HS-27A (cell line): ENCODE data around the gene ELANE.

ENCODE experiments used
- DNase-seq: peaks from one replicate; pipeline ENCODE4 v3.0.0-alpha.2; 2012; ENCODE audit warnings: low read depth, missing footprints

Gene ELANE

GRCh38 chr19:852136-853013, at the start of gene ELANE:
TSS of gene ELANE (plus strand) at chr19:852303. CDS start at chr19:852329, 26 bp downstream.
- no peak for DNase-seq

DNA sequence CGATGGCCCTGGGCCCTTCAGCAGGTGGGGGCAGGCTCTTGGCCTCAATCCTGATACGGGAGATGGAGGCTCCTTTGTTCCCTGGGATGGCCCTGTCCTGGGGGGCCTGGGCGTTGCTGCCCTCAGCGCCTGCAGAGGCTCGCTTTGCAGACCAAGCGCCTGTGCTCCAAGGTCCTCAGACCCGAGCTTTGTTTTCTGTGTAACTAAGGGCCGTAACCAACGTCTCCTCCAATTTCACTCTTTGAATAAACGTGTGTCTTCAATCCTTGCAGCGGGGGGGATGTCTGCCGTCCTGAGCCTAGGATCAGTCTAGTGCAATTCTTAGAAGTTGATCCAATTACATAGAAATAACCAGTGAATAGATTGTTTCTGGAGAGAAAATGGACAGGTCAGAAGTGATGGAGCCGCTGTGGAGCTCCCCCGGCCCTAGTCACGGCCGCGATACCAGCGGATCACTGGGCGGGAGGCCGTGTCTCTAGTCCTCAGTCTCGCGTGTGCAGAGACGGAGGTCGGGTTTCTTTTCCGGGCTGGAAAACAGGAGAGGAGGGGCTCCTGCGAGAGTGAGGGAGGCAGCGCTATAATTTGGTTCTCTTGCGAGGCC, 49.5 kb upstream of the ELANE start:
- DNase-seq, result no peak

DNA sequence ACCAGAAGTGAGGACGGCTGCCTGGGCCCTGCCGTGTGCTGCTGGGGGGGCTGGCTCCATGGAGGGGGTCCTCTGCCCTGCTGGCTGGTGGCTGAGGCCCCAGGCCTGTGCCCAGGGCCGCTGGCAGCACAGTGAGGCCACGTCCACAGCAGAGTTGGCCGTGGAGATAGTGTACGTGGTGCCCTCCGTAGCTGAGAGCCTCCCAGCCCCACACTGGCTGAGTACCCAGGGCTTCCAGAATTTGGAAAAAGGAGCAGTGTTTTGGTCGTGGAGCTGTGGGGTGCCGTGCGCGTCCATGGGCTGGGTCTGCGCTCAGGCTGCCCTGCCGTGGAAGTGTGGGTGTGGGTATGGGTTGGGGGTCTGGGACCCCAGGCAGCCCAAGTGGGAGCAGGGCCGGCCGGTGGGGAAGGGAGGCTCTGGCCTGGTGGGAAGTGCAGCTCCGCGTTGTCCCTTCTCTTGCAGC, 49.0 kb upstream of the ELANE start:
- DNase-seq, result no peak

DNA sequence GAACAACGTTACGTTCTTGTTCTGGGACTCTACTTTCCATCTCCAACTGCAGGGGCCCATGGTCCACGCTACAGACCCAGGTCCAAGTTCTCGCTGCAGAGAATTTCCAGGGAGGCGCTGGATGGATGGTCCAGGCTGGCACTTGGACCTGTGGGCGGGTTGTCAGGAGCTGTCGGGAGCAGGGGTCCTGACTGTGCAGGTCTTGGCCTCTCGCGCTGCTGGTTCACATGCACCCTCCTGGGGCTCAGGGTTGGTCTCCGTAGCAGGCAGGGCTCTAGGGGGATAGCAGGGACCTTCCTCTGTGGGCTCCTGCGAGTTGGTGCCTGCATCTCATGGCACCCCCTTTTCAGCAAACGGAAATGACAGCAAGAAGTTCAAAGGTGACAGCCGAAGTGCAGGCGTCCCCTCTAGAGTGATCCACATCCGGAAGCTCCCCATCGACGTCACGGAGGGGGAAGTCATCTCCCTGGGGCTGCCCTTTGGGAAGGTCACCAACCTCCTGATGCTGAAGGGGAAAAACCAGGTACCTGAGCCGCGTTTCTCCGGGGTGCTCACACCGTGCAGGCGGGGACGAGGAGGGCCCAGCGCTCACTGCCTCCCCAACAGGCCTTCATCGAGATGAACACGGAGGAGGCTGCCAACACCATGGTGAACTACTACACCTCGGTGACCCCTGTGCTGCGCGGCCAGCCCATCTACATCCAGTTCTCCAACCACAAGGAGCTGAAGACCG, 48.3 kb upstream of the ELANE start:
- DNase-seq, result no peak

DNA sequence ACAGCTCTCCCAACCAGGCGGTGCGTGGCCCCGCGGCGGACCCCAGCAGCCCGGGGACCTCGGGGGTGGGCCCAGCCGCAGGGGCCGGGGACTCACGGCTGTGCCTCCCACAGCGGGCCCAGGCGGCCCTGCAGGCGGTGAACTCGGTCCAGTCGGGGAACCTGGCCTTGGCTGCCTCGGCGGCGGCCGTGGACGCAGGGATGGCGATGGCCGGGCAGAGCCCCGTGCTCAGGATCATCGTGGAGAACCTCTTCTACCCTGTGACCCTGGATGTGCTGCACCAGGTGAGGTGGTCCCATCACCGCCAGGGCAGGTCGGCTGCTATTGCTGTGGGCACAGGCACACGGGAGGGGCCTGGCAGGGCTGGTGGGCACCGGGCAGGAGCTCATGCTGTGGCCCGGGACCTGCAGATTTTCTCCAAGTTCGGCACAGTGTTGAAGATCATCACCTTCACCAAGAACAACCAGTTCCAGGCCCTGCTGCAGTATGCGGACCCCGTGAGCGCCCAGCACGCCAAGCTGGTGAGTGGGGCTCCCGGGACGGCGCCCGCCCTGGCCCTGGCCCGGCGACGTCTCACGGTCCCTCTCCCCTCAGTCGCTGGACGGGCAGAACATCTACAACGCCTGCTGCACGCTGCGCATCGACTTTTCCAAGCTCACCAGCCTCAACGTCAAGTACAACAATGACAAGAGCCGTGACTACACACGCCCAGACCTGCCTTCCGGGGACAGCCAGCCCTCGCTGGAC, 47.5 kb upstream of the ELANE start:
- DNase-seq, result no peak

GRCh38 chr19:805166-805551, 46.9 kb upstream of the ELANE start:
- no peak for DNase-seq

DNA sequence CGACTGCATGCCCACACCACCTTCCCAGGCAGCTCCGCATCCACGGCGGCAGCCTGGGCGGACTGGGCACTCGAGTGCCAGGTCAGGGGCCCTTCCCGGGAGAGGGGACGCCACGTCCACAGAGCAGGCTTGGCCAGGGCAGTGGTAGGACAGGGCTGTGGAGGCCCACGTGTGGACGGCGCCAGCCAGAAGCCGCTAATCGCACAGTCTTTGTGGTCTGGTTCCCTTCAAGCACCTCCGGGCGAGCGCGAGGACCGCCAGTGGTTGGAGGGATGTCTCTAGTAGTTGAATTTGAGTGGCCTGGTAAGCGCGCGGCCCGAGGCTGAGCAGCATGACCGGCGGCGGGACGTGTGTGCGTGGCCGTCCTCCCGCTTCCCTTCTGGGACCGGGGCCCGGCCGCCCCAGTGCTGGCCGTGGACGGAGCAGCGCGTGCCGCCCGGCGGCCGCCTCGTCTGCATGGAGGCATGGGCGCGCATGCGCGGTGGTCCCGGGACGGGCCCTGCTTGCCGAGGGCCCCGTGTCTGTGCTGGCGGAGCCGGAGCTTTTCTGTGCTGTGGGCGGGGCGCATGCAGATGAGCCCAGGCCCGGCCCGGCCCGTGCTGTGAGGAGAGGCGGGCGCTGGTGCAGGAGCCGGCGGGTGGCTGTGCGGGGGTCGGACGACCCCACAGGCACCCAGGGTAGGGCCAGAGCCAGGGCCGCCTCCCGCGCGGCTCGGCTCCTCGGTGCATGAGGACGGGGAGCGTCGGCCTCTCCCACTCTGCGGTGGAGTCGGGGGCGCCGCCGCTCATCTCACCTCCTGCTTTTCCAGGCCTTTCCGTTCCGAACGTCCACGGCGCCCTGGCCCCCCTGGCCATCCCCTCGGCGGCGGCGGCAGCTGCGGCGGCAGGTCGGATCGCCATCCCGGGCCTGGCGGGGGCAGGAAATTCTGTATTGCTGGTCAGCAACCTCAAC, 46.2 kb upstream of the ELANE start:
- no peak for DNase-seq

DNA sequence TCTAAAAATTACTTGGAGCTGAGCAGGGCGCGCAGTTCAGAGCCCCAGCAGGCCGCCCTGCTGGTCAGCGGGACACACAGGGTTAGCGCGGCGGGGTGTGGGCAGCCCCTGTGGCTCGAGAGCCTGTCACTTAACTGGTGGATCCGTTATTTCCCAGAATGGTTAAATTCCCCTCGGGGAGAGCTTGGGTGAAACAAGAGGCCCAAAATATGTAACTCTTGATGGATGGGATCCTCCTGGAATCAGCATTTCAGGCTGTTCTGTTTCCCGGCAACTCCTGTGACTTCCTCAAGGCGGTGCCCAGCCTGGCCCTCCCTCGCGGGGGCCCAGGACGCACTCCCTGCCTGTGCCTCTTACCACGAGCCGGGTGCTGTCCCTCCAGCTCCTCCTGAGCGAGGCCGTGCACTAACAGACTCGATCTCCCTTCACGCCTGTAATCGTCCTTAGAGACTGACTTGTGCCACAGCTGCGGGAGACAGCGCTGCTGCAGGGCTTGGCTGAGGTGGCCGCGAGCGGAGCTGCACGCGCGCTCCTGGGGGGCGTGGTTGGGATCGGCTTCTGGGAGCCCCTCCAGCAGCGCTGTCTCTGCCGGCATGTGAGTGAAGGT, 45.2 kb upstream of the ELANE start:
- DNase-seq, result no peak

DNA sequence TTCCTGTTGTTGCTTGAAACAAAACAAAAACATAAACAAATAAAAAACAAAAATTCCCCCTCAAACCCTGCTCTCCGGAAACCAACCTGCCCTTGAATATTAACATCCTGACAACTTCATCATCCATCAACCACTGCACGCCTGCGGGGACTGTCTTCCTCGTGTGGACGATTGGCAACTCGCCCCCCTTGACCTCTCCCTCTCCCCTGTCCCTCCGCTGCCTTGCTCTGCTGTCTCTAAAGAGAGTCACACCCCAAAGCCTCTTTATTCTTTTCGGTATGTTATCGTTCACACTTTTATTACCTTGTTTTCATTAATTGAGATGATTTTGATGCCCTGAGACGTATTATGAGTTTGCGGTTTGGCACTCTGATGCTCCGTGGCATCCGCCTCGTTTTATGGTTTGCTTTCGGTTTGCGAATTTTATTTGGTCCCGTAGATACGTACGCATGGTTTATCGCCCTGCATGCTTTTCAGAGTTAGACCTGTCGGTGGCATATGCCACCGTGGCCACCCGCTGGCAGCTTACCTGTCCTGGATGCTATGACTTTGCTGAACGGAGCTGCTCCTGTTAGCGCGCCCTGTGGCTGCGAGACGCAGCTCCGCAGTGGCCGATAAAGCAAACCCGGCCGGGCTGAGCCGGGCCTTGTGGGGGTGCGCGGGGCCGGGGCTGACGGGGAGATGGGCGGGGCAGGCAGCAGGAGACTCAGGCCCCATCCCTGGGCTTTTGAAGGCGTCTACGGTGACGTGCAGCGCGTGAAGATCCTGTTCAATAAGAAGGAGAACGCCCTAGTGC, 44.3 kb upstream of the ELANE start:
- DNase-seq, result no peak

DNA sequence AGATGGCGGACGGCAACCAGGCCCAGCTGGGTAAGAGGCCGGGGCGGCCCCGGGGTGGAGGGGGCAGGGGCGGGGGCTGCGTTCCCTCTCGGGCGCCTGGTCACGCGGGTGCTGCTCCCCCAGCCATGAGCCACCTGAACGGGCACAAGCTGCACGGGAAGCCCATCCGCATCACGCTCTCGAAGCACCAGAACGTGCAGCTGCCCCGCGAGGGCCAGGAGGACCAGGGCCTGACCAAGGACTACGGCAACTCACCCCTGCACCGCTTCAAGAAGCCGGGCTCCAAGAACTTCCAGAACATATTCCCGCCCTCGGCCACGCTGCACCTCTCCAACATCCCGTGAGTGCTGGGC, 43.7 kb upstream of the ELANE start:
- DNase-seq, result no peak

DNA sequence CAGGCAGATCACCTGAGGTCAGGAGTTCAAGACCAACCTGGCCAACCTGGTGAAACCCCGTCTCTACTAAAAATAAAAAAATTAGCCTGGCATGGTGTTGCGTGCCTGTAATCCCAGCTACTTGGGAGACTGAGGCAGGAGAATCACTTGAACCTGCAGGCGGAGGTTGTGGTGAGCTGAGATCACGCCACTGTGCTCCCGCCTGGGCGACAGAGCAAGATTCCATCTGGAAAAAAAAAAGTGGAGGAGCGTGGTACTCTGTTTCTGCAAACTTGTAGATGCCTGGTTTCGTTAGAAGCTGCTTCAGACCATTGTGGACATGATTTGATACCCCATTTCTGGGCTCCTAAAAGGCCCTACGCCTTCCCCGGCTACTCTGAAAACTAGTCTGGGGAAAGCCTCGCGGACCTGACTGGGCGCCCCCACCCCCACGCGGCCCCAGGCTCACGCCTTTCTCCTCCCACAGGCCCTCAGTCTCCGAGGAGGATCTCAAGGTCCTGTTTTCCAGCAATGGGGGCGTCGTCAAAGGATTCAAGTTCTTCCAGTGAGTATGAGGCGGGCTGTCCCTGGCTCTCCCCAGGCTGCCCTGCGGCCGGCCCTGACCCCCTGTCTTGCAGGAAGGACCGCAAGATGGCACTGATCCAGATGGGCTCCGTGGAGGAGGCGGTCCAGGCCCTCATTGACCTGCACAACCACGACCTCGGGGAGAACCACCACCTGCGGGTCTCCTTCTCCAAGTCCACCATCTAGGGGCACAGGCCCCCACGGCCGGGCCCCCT, 41.8 kb upstream of the ELANE start:
- no peak for DNase-seq

DNA sequence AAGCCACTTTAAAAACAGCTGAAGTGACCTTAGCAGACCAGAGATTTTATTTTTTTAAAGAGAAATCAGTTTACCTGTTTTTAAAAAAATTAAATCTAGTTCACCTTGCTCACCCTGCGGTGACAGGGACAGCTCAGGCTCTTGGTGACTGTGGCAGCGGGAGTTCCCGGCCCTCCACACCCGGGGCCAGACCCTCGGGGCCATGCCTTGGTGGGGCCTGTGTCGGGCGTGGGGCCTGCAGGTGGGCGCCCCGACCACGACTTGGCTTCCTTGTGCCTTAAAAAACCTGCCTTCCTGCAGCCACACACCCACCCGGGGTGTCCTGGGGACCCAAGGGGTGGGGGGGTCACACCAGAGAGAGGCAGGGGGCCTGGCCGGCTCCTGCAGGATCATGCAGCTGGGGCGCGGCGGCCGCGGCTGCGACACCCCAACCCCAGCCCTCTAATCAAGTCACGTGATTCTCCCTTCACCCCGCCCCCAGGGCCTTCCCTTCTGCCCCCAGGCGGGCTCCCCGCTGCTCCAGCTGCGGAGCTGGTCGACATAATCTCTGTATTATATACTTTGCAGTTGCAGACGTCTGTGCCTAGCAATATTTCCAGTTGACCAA, 41.1 kb upstream of the ELANE start:
- DNase-seq, result no peak

DNA sequence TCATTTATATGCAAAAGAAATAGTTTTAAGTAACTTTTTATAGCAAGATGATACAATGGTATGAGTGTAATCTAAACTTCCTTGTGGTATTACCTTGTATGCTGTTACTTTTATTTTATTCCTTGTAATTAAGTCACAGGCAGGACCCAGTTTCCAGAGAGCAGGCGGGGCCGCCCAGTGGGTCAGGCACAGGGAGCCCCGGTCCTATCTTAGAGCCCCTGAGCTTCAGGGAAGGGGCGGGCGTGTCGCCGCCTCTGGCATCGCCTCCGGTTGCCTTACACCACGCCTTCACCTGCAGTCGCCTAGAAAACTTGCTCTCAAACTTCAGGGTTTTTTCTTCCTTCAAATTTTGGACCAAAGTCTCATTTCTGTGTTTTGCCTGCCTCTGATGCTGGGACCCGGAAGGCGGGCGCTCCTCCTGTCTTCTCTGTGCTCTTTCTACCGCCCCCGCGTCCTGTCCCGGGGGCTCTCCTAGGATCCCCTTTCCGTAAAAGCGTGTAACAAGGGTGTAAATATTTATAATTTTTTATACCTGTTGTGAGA, 40.5 kb upstream of the ELANE start:
- DNase-seq, result no peak

- no peak for DNase-seq
These were observed 39.9 kb upstream of the ELANE start for GRCh38 chr19:812049-812746.

GRCh38 chr19:812747-813218, 39.3 kb upstream of the ELANE start:
- no peak for DNase-seq

- DNase-seq, result no peak
These were observed 38.6 kb upstream of the ELANE start for GRCh38 chr19:813219-814151.
